GM12878 (cell line): ENCODE measurements around the gene VEGFA.

Experiments used
- CBX3 ChIP-seq: fragments of 200-600 bp; sonication (generic); IDR thresholded peaks from 2 replicates; pipeline ENCODE4 v1.6.1; 2016; ENCODE audit warnings: low read depth, borderline replicate concordance
- JUNB ChIP-seq: IDR thresholded peaks from 2 replicates; pipeline ENCODE4 v1.6.1; 2016; ENCODE audit warnings: antibody characterized with exemption, mild to moderate bottlenecking
- KDM1A ChIP-seq: fragments of 200-600 bp; sonication (generic); IDR thresholded peaks from 2 replicates; pipeline ENCODE4 v1.6.1; 2016; ENCODE audit warnings: borderline replicate concordance
- MEF2A ChIP-seq: IDR thresholded peaks from 2 replicates; pipeline ENCODE4 v1.6.1; 2011; ENCODE audit warnings: low read depth, mild to moderate bottlenecking, low read length, moderate library complexity; ENCODE audit not compliant: insufficient read depth
- POLR2A ChIP-seq: IDR thresholded peaks from 2 replicates; pipeline ENCODE4 v1.6.1; 2011; ENCODE audit warnings: low read depth, mild to moderate bottlenecking, low read length

DNA sequence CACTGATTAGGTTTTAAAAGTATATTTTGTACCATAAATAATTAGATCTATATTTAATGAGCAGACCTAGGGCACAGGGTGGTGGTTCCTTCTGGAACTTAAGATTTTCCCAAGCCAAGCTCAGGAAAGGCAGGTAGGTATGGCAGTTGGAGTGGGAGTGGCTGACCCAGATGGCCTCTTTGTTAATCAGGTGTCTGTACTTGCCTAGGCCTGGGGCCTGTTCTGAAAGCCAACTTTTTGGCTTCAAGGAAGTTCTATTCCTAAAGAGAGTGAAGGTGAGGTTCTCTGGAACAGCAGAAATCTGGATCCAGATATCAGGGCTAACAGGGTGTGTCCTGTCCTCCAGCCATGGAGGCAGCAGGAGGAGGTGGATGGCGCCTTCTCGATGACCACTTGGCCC, 44.9 kb downstream of the VEGFA start:
- TF ChIP-seq KDM1A, result no peak
- no peak for TF ChIP-seq POLR2A
- no peak for TF ChIP-seq CBX3
- TF ChIP-seq JUNB, result no peak
- no peak for TF ChIP-seq MEF2A
